Muscle layer of duodenum (tissue), 2 donors: ENCODE data around the gene DDX31.

Experiments
- H3K27ac ChIP-seq: one replicate; pipeline ENCODE4 v1.7.0; 2013; ENCODE audit warnings: mild to moderate bottlenecking, low read length
- H3K27me3 ChIP-seq: one replicate; pipeline ENCODE4 v1.7.0; 2013; ENCODE audit warnings: low read depth, mild to moderate bottlenecking, control low read depth, low read length
- H3K36me3 ChIP-seq, 2 donors: one replicate each; pipeline ENCODE4 v1.7.0; 2013; ENCODE audit warnings: low read length in 2 of 2, control low read depth in 1 of 2, mild to moderate bottlenecking in 1 of 2; ENCODE audit not compliant: insufficient read depth in 2 of 2, control insufficient read depth in 1 of 2
- H3K4me1 ChIP-seq, 2 donors: one replicate each; pipeline ENCODE4 v1.7.0; 2013; ENCODE audit warnings: low read length in 2 of 2, mild to moderate bottlenecking in 2 of 2, control low read depth in 1 of 2, moderate library complexity in 1 of 2; ENCODE audit not compliant: insufficient read depth in 2 of 2, control insufficient read depth in 1 of 2
- H3K4me3 ChIP-seq, 2 donors: one replicate each; pipeline ENCODE4 v1.7.0; 2013; ENCODE audit warnings: low read length in 2 of 2, low read depth in 1 of 2, mild to moderate bottlenecking in 1 of 2
- H3K9me3 ChIP-seq, 2 donors: one replicate each; pipeline ENCODE4 v1.7.0; 2013; ENCODE audit warnings: low read length in 2 of 2, control low read depth in 1 of 2, mild to moderate bottlenecking in 1 of 2; ENCODE audit not compliant: control insufficient read depth in 1 of 2
- donor health status: healthy.

DDX31 gene

DNA sequence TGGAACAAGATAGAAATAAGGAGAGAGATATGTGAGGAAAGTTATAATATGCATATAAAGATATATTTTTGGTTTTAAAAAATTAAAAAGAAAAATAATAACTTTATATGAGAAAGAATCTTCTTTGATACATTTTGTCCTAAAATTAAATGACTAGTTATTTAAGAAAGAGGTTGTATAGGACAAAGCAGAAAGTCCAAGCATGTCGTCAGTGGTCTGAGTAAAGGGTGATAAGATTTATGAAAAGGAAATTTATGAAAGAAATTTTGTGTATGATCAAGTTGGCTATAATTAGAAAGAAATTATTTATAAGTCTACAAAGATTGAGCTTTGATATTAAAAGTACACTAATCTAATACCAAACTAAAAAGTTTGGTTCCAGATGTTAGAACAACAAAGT is 32.5 kb upstream of the DDX31 start:
- Histone ChIP-seq H3K27me3 (no peaks in the 10 kb centered on the region), H3K4me3 (no peak overlapping the region), H3K27ac (no peak overlapping the region)

DNA sequence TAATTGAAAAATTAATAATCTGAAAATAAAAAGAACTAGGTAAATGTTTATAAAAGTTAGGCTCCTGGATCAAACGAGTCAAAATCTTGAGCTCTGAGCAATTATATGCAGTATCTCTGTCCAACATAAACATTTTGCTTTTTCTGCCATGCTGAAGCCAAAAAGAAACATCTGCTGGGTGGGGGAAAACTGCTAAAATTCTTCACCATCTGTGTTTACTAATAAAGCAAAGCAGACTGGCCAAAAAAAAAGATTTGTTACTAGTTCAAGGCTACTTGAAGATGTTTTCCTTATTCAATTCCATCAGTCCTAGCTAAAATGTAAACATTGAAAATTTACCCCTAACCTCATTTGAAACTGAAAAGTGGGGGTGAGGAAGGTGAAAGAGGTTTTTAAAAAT is 30.2 kb upstream of the DDX31 start:
- no peak overlapping the region for H3K27ac ChIP-seq
- peaks cover 5 to 15% of the 10 kb centered on the region in 2 donors for H3K9me3 ChIP-seq
- H3K4me3 ChIP-seq, result no peak overlapping the region
- no peaks in the 10 kb centered on the region for H3K27me3 ChIP-seq
- no peaks in the 10 kb centered on the region for H3K4me1 ChIP-seq
- H3K36me3 ChIP-seq, result no peaks in the 10 kb centered on the region

More for the DNA sequence above, 32.5 kb upstream of the DDX31 start:
- Histone ChIP-seq H3K36me3 (no peaks in the 10 kb centered on the region), H3K9me3 (peaks cover 5 to 12% of the 10 kb centered on the region in 2 donors), H3K4me1 (no peaks in the 10 kb centered on the region)

DNA sequence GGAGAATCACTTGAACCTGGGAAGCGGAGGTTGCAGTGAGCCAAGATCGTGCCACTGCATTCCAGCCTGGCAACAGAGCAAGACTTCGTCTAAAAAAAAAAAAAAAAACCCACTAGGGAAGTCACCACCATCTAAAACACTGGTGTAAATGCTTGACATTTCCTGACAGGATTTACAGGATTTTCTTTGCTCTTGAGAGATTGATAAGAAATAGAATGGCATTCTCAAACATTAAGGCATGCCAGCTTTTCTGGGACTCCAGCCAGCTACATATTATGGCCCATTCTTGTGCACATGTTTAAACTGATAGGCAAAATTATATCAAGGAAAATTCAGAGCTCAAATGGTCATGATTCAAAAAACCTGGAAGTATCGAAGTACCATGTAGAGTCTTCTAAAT is 29.2 kb upstream of the DDX31 start:
- no peak overlapping the region for H3K27ac ChIP-seq
- H3K4me1 ChIP-seq, result no peaks in the 10 kb centered on the region
- peaks cover 5 to 15% of the 10 kb centered on the region in 2 donors for H3K9me3 ChIP-seq
- no peak overlapping the region for H3K4me3 ChIP-seq
- no peaks in the 10 kb centered on the region for H3K27me3 ChIP-seq
- H3K36me3 ChIP-seq, result no peaks in the 10 kb centered on the region

DNA sequence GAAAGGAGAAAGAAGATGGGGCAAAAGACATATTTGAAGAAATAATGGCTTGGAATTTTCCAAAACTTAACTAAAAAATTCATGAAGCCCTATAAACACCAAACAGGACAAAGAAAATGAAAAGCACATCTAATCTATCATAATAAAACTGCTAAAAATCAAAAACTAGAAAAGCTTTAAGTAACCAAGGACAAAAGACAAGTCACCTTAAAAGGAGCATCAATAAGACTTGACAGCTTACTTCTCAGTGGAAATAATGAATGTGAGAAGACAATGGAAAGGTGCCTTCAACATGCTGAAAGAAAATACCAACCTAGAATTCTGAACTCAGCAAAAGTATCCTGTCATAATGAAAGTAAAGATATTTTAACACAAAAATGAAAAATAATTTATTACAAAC is 27.4 kb upstream of the DDX31 start:
- no peaks in the 10 kb centered on the region for H3K27me3 ChIP-seq
- H3K27ac ChIP-seq, result no peak overlapping the region
- no peaks in the 10 kb centered on the region for H3K4me1 ChIP-seq
- peaks cover 0 to 6% of the 10 kb centered on the region in 2 donors for H3K36me3 ChIP-seq
- peaks cover 5 to 15% of the 10 kb centered on the region in 2 donors for H3K9me3 ChIP-seq
- no peak overlapping the region for H3K4me3 ChIP-seq

DNA sequence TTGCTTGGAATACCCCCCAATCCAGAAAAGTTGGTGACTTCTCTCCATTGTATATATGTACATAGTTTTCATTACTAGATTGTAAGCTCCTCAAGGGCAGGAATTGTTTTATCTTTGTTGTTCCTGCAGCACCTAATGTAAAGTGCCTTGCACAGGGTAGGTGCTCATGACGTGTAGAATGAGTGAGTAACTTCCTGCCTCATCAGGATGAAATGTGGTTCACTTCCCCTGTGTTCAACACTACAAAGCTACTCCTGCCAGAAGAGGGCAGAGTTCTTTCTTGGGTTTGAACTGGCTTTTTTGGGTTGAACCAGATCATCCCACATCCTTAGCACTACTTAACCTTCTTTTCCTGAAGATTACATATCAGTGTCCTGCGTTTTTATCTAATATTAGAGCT is 24.4 kb upstream of the DDX31 start:
- Histone ChIP-seq H3K4me1 (no peaks in the 10 kb centered on the region), H3K27me3 (no peaks in the 10 kb centered on the region), H3K4me3 (no peak overlapping the region), H3K27ac (no peak overlapping the region), H3K36me3 (peaks cover 16 to 31% of the 10 kb centered on the region in 2 donors), H3K9me3 (peaks cover 5 to 15% of the 10 kb centered on the region in 2 donors)

DNA sequence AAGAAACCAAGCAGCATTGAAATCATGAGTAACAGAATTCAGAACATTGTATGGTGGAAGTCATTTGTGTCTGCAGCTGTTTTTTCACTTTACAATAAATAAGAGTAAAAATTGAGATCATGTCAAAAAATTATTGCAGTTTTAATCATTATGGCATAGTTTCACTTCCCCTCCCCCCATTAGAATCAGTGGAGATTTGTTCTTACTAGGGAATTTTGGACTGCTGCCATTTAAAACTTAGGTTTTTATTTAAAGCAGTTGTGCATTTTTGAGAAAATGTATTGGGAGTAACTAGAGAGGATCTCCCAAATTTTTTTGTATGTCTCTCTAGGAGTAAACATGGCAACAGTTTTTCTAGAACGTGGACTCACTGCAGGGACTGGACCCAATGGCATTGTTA is 20.9 kb upstream of the DDX31 start:
- Histone ChIP-seq H3K4me3 (no peak overlapping the region), H3K27me3 (no peaks in the 10 kb centered on the region), H3K36me3 (peaks cover 41 to 43% of the 10 kb centered on the region in 2 donors), H3K9me3 (no peaks in the 10 kb centered on the region), H3K4me1 (no peaks in the 10 kb centered on the region), H3K27ac (no peak overlapping the region)

DNA sequence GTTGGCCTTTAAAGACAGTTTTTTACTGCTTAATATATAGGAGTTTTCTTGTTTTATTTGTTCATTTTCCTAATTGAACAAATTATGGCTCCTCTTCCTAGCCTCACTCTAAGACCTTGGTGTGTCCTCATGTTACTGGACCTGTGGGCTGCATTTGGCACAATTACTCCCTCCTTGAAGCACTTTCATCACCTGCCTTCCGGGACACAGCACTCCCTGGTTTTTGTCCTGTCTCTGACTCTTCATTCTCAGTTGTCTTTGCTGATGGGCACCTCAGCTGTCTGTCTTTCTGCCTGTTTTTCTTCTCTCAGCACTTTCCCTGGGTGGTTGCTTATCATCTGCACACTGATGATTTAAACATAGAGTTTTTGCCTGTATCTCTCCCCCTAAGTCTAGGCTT is 14.1 kb upstream of the DDX31 start:
- H3K27ac ChIP-seq, result no peak overlapping the region
- H3K4me1 ChIP-seq, result no peaks in the 10 kb centered on the region
- no peaks in the 10 kb centered on the region for H3K9me3 ChIP-seq
- no peak overlapping the region for H3K4me3 ChIP-seq
- peaks cover 44 to 58% of the 10 kb centered on the region in 2 donors for H3K36me3 ChIP-seq
- H3K27me3 ChIP-seq, result no peaks in the 10 kb centered on the region

DNA sequence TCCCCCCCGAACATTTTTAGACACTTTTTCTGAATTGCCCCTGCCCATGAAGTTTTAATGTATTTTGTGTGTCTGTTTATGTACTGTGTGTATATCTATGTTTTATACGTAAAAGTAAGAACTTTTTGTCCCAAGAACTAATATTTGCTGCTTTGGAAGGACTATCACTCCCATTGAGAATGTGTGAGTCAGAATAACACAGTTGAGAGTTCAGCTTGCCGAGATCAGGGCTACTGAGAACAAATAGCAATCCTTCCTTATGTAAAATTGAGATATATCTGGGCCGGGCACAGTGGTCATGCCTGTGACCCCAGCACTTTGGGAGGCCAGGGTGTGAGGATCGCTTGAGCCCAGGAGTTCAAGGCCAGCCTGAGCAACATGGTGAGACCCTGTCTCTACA is 11.8 kb upstream of the DDX31 start:
- Histone ChIP-seq H3K9me3 (no peaks in the 10 kb centered on the region), H3K27ac (no peak overlapping the region), H3K27me3 (no peaks in the 10 kb centered on the region), H3K36me3 (peaks cover 46 to 54% of the 10 kb centered on the region in 2 donors), H3K4me3 (no peak overlapping the region), H3K4me1 (no peaks in the 10 kb centered on the region)

DNA sequence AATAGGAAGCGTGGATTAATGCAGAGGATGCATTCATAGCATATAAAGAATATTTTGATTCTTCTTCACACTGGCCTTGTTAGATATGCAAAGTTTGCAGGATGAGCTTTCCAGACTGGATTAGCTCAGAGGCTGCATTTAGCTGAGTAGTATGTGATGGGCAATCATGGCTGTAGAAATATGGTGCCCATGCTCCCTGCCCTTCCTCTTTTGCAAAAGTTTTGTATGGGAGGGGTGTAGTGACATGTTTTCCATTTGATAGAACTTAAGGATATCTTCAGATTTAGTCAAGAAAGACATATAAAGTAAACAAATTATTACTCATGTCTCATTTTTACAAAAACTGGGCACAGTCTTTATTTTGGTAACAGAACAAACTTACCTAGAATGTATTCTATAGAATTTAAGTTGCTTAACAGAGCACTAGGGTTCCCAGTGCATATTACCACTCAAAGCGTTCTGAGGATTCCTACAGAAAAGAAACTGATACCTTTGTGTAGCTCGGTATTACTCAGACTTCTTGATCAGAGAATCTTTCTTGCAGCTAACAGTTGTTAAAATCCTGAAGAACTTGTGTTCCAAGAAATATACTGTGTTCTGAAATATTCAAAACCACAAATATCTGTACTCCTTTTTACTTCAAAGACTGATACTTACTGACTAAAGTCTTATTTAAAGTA is 10.3 kb upstream of the DDX31 start:
- Histone ChIP-seq H3K4me1 (no peaks in the 10 kb centered on the region), H3K9me3 (no peaks in the 10 kb centered on the region), H3K4me3 (no peak overlapping the region), H3K27me3 (no peaks in the 10 kb centered on the region), H3K36me3 (peaks cover 40 to 41% of the 10 kb centered on the region in 2 donors), H3K27ac (no peak overlapping the region)

DNA sequence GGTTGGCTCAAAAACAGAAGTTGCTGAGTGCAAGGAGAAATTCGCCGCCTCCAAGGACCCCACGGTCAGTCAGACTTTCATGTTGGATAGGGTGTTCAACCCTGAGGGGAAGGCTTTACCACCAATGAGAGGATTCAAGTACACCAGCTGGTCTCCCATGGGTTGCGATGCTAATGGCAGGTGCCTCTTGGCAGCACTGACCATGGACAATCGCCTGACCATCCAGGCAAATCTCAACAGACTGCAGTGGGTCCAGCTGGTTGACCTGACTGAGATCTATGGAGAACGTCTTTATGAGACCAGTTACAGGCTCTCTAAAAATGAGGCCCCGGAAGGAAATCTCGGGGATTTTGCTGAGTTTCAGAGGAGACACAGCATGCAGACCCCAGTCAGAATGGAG is 8.2 kb upstream of the DDX31 start:
- peaks cover 26 to 28% of the 10 kb centered on the region in 2 donors for H3K36me3 ChIP-seq
- H3K4me1 ChIP-seq, result peaks cover 0 to 7% of the 10 kb centered on the region in 2 donors
- H3K4me3 ChIP-seq, result no peak overlapping the region
- no peak overlapping the region for H3K27ac ChIP-seq
- H3K9me3 ChIP-seq, result no peaks in the 10 kb centered on the region
- no peaks in the 10 kb centered on the region for H3K27me3 ChIP-seq

DNA sequence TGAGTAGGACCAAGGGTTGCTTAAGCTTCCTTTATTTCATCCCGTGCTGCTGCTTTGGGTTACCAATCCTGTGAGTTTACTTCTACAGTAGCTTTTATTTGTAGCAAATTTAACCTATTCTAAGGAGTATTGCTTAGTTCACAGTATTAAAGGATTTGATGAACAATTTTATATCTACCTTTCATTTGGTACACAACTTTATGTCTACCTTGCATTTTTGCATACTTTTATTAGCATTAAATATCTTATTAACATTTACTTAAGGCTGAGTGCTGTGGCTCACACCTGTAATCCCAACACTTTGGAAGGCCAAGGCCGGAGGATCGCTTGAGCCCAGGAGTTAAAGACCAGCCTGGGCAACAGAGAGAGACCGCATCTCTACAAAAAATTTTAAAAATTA is 4.7 kb upstream of the DDX31 start:
- Histone ChIP-seq H3K4me1 (peaks cover 14 to 29% of the 10 kb centered on the region in 2 donors), H3K9me3 (no peaks in the 10 kb centered on the region), H3K27ac (no peak overlapping the region), H3K36me3 (peaks cover 17 to 20% of the 10 kb centered on the region in 2 donors), H3K27me3 (no peaks in the 10 kb centered on the region), H3K4me3 (no peak overlapping the region)

DNA sequence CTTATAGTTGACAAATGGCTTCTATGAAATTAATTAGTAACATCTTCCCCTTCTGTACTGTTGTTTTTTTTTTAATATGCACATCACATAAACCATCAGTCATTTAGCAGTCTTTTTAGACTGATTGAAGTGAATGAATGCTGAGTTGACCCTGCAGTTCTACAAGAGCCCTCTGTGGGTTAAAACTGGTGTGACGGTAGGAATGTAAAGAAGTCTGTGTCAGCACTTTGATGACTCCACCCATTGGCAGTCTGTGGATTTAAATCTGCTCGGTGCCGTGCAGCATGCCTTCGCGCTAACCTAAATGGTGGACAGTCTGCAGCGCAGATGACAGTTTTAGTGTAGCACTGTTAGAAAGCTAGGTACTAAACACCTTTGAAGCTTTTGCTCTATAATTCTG is 3.6 kb upstream of the DDX31 start:
- no peaks in the 10 kb centered on the region for H3K27me3 ChIP-seq
- H3K9me3 ChIP-seq, result no peaks in the 10 kb centered on the region
- H3K4me1 ChIP-seq, result peaks cover 14 to 29% of the 10 kb centered on the region in 2 donors
- no peak overlapping the region for H3K27ac ChIP-seq
- H3K4me3 ChIP-seq, result no peak overlapping the region
- H3K36me3 ChIP-seq, result peaks cover 5 to 9% of the 10 kb centered on the region in 2 donors
